Globus pallidus (tissue), 1 donor: ENCODE measurements around the gene RBKS.
"Not testable (repeated sequence)": the region's sequence is repeated elsewhere in the genome, so short reads cannot be mapped to it uniquely, and the experiment has no call there.

Source experiments
- DNase-seq: peaks from one replicate; pipeline ENCODE4 v3.0.0-alpha.2; 2015; ENCODE audit warnings: low spot score

The RBKS gene

GRCh38 chr2:27871802-27872201 is 18.4 kb downstream of the RBKS start:
- DNase-seq = no peak

GRCh38 chr2:27870724-27871123 is 19.5 kb downstream of the RBKS start:
- DNase-seq = no peak

- DNase-seq = no peak
Observed at GRCh38 chr2:27869763-27870162, 20.4 kb downstream of the RBKS start.

- DNase-seq = no peak
Observed at GRCh38 chr2:27866237-27866636, 23.9 kb downstream of the RBKS start.

- not testable (repeated sequence) for DNase-seq
Observed at GRCh38 chr2:27863955-27864354, 26.2 kb downstream of the RBKS start.

GRCh38 chr2:27863146-27863545 is 27.0 kb downstream of the RBKS start:
- DNase-seq = no peak

GRCh38 chr2:27860111-27860510 is 30.1 kb downstream of the RBKS start:
- DNase-seq = no peak

- no peak for DNase-seq
Observed at GRCh38 chr2:27857417-27858172, 32.6 kb downstream of the RBKS start.

GRCh38 chr2:27856956-27857355 is 33.2 kb downstream of the RBKS start:
- DNase-seq = no peak

GRCh38 chr2:27856386-27856785 is 33.8 kb downstream of the RBKS start:
- DNase-seq = no peak

- no peak for DNase-seq
Observed at GRCh38 chr2:27855476-27855875, 34.7 kb downstream of the RBKS start.

GRCh38 chr2:27854229-27854862 is 35.8 kb downstream of the RBKS start:
- no peak for DNase-seq

- DNase-seq = no peak
Observed at GRCh38 chr2:27852691-27853090, 37.5 kb downstream of the RBKS start.

- no peak for DNase-seq
Observed at GRCh38 chr2:27849558-27850205, 40.5 kb downstream of the RBKS start.

- no peak for DNase-seq
Observed at GRCh38 chr2:27847333-27847732, 42.9 kb downstream of the RBKS start.

GRCh38 chr2:27844821-27845255 is 45.3 kb downstream of the RBKS start:
- no peak for DNase-seq

- DNase-seq = no peak
Observed at GRCh38 chr2:27843992-27844391, 46.2 kb downstream of the RBKS start.

GRCh38 chr2:27842894-27843293 is 47.3 kb downstream of the RBKS start:
- DNase-seq = no peak

GRCh38 chr2:27839022-27839618 is 51.1 kb downstream of the RBKS start:
- no peak for DNase-seq

GRCh38 chr2:27838502-27838901 is 51.7 kb downstream of the RBKS start:
- no peak for DNase-seq

GRCh38 chr2:27833931-27834330 is 56.3 kb downstream of the RBKS start:
- DNase-seq = no peak

GRCh38 chr2:27832396-27832795 is 57.8 kb downstream of the RBKS start:
- DNase-seq = no peak
